ENCODE data around the gene SLIT3.

- no peak for TF ChIP-seq POLR2A (IDR thresholded peaks at IDR 0.05)
- TF ChIP-seq CTCF (IDR thresholded peaks at IDR 0.05): no peak
- TF ChIP-seq POLR2AphosphoS5 (IDR thresholded peaks at IDR 0.05; ENCODE audit: insufficient read depth in 1 of 2, low read depth in 1 of 2): no peak
Observed at GRCh38 chr5:169248996-169249395, 51.9 kb downstream of the SLIT3 start.
